ENCODE data around the gene GRWD1.

GRWD1 gene

GRCh38 chr19:48444936-48445200, 915 bp upstream of the GRWD1 start:
- peak; percentile 14 for ATAC-seq
- TF ChIP-seq SNAI2 (CRISPR knock-in tag; IDR thresholded peaks at IDR 0.05) (no peak), PATZ1 (CRISPR knock-in tag; IDR thresholded peaks at IDR 0.05; ENCODE audit: borderline replicate concordance) (no peak), ZNF565 (CRISPR knock-in tag; conservative IDR thresholded peaks at IDR 0.05; ENCODE audit: low read depth) (no peak), OSR1 (CRISPR knock-in tag; IDR thresholded peaks at IDR 0.05) (no peak), ZFP30 (CRISPR knock-in tag; IDR thresholded peaks at IDR 0.05) (no peak), ESRRG (CRISPR knock-in tag; IDR thresholded peaks at IDR 0.05) (no peak), RARB (CRISPR knock-in tag; IDR thresholded peaks at IDR 0.05) (no peak), CREB5 (CRISPR knock-in tag; IDR thresholded peaks at IDR 0.05; ENCODE audit: low read depth) (no peak), PPARA (CRISPR knock-in tag; IDR thresholded peaks at IDR 0.05; ENCODE audit: borderline replicate concordance) (no peak), BACH2 (CRISPR knock-in tag; IDR thresholded peaks at IDR 0.05; ENCODE audit: borderline replicate concordance) (no peak), GLIS3 (CRISPR knock-in tag; IDR thresholded peaks at IDR 0.05) (no peak), ZNF70 (CRISPR knock-in tag; IDR thresholded peaks at IDR 0.05) (no peak), CSRNP3 (CRISPR knock-in tag; IDR thresholded peaks at IDR 0.05) (no peak), ZC3H10 (CRISPR knock-in tag; IDR thresholded peaks at IDR 0.05) (no peak), TOX (CRISPR knock-in tag; IDR thresholded peaks at IDR 0.05; ENCODE audit: borderline replicate concordance) (no peak), TSHZ2 (CRISPR knock-in tag; IDR thresholded peaks at IDR 0.05) (no peak), CSDC2 (CRISPR knock-in tag; IDR thresholded peaks at IDR 0.05) (no peak), POU6F1 (CRISPR knock-in tag; IDR thresholded peaks at IDR 0.05; ENCODE audit: borderline replicate concordance, low read depth) (no peak), ZNF8 (CRISPR knock-in tag; IDR thresholded peaks at IDR 0.05) (no peak)

- peak; percentile 92 for ATAC-seq
- TF ChIP-seq TCF4 (CRISPR knock-in tag; IDR thresholded peaks at IDR 0.05; ENCODE audit: borderline replicate concordance): peak; percentile 79
- no peak for TF ChIP-seq CREB5 (CRISPR knock-in tag; IDR thresholded peaks at IDR 0.05; ENCODE audit: low read depth)
- no peak for TF ChIP-seq BACH2 (CRISPR knock-in tag; IDR thresholded peaks at IDR 0.05; ENCODE audit: borderline replicate concordance)
- TF ChIP-seq SNAI2 (CRISPR knock-in tag; IDR thresholded peaks at IDR 0.05): no peak
- TF ChIP-seq ISL1 (CRISPR knock-in tag; IDR thresholded peaks at IDR 0.05): peak; percentile 73
- TF ChIP-seq CSRNP3 (CRISPR knock-in tag; IDR thresholded peaks at IDR 0.05): no peak
These were observed 552 bp upstream of the GRWD1 start for GRCh38 chr19:48445256-48445605.

All from SK-N-SH treated with all-trans-retinoic acid at 6 μM for 48 hours (cell line).